Stimulated activated CD8-positive, alpha-beta memory T cell treated with anti-CD3 and anti-CD28 coated beads, Interleukin-12 subunit alpha, Interleukin-12 subunit beta, amount 100 ng/mL, for 24 hours (primary cell): ENCODE measurements around the gene SPEF1.

Experiments
- DNase-seq: peaks from one replicate; pipeline ENCODE4 v3.0.0-alpha.2; 2020; ENCODE audit errors: extremely low read depth

SPEF1 gene

DNA sequence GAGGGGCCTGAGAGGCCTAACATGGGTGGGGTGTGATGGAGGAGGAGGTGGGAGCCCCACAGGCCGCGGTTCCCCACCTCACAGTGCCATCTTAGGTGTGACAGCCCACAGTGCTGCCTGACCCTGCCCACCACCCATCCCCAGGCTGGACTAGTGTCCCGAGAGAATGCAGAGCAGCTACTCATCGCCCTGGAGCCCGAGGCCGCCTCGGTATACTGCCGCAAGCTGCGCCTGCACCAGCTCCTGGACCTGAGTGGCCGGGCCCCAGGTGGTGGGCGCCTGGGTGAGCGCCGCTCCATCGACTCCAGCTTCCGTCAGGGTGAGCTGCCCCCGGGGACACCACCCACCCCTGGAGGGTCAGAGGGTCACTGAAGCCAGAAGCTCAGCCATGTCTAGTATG lies 33.2 kb downstream of the SPEF1 start:
- DNase-seq, result no peak

DNA sequence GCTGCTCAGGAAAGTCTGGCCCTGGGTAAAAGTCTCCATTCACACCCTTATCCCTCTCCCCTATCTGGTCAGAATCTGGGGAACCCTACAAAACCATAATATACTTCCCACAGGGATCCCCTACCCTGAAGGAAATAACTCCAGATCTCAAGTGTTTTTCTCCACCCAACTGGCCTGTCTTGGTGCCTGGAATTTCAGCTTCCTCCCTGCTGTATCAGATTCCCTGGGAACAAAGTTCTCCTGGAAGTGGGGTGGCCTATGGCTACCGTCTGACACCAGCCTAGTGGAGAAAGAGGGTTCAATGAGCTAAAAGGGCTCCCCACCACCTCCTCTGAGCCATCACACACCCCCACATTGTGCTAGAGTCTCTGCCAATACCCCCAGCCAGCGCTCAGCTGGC lies 33.8 kb downstream of the SPEF1 start:
- DNase-seq, result no peak

DNA sequence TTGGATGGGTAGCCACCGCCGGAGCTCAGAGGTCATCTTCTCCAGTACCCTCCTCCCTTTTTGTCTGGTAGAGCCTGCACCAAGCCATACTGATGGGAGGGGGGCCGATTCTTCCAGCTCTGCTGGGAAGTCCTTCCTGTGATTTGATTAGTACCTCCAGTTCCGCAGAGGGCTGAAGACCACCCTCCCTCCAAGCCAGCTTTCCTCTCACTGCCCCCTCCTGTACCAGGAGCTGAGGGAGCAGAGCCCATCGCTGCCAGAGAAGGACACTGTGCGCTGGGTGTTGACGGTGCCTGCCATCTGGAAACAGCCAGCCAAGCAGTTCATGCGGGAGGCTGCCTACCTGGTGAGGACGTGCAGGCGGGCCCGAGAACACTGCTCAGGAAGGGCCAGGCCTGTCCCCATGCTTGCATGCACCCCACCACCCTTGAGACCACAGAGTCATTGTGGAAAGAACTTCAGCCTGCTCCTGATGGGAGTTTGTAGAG lies 35.5 kb downstream of the SPEF1 start:
- no peak for DNase-seq

DNA sequence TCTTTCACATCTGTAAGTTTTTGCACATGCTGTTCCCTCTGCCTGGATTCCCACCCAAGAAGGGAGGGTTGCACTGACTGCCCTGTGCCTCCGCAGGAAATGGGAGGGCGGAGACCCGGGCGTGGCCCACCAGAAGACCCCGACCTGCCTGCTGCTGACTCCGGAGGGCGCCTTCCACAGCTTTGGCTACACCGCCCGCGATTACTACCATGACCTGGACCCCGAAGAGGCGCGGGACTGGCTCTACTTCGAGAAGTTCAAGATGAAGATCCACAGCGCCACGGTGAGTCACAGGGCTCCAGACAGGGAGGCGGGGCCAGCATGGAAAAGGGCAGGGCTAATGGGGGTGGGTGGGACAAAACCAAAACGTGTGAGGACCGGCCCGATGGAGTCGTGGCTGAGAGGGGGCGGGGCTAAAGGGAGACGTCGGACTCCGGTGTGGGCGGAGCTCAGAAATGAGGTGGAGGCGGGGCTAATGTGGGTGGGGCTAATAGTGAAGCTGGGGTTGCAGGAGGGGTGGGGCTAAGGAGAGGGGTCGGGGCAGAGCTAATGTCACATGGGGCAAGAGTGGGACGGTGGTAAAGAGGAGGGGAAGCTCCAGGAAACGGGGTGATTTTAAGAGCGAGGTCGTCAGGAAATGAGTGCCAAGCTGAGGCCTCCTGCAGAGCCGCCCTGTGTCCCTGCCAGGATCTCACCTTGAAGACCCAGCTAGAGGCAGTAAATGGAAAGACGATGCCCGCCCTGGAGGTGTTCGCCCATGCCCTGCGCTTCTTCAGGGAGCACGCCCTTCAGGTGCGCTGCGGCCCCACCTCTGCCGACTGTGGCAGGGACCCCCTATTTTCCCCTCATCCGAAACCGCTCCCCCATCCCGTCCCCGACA lies 36.2 kb downstream of the SPEF1 start:
- DNase-seq, result peak; percentile 50

DNA sequence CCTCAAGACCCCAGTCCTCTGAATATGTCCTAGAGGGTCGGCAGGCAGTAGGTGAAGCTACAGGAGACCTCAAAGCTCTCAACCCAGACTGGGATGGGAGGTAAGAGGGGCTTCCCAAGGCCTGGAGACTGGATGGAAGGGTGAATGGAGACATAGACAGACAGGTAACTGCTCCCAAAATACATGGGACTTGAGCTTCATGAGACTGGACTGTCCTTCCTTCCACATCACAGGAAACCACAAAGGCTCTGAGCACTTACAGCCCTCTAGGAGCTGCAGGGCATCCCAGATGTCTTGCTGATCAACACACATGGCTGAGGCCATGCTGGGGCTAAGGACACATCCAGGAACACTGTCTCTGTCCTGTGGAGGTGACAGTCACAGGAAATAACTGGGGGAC lies 37.2 kb downstream of the SPEF1 start:
- DNase-seq, result no peak

DNA sequence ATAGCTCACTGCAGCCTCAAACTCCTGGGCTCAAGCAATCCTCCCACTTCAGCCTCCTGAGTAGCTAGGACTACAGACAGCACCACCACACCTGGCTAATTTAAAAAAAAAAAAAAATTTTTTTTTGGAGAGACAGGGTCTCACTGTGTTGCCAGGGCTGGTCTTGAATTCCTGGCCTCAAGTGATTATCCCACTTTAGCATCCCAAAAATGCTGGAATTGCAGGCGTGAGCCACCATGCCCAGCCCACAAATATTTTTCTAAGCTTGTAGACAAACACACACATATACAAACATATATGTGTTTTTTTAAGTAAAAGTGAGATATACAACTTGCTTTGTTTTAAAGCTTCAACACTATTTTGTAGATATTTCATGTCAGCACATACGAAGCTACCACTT lies 38.0 kb downstream of the SPEF1 start:
- DNase-seq, result no peak

DNA sequence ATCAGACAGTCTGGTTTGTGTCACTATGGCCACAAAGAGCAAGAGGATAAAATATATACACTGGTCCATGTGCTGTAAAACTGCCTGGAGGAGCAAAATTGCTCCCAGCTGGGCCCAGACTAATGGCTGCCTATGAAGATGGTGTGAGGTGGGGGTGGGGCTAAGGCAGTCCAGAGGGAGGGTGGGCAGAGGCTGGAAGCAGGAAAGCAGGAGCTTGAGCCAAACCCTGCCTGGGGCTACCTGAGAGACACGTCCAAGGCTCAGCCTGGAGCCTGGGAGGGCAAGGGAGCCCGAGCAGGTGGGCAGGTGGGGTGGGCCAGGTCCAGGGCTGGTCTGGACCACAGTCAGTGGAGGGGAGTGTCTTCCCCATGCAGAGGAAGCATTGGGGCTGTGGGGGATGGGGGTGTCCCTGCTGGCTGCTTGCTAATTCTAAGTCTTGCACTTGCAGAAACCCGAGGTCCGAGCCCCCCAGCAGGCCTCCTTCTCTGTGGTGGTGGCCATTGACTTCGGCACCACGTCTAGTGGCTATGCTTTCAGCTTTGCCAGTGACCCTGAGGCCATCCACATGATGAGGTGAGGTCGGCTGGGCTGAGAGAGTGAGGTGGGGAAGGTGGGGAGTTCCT lies 39.3 kb downstream of the SPEF1 start:
- no peak for DNase-seq

DNA sequence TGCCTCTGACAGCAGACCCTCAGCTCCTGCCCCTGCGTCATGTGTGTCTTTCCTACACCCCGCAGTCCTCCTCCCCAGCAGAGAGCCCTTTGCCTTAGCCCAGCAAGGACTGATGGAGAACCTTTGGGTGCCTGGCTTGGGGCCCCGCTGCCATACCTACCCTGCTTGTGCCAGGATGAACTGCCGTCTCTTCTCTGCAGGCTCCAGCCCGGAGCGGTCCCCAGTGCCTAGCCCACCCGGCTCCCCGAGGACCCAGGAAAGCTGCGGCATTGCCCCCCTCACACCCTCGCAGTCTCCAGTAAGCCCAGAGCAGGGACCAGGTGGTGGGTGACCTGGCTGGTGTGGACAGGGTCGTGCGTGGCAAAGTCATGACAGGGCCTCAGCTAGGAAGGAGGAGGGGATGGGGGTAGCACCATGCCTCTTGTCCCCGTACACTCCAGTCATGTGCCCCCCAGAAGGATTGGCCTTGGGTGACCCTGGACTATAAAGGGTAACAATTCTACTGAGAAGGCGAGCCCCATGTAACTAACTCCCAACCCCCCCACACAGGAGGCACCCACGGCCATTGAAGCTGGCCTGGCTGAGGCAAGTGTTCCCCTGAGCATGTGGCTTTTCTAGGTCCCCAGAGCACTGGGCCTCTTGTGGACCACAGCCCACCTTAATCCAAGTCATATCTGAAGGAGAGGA lies 40.5 kb downstream of the SPEF1 start:
- DNase-seq, result no peak

DNA sequence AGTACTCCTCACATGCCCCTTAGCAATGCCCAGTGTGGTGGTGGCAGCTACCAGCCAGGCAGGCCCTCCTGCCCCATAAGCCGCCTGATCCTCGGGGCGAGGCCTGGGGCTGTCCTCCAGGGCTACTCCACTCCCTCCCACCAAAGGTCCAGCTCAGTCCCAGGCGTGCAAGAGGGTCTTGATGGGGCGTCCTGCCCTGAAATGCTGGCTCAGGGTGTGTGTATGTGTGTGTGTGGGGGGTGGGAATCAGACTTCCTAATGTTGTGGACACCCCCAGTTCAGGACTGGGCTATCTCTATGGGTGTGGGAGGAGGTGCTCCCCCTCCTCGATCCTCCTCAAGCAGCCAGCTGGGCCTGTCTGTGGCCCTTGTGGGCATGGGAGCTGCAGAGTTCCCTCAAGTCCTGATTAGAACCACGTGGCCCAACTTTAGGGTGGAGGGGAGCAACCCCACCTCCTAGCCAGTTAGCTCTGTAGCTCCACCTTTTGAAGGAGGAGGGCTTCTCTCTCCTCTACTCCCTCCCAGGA lies 41.3 kb downstream of the SPEF1 start:
- no peak for DNase-seq

DNA sequence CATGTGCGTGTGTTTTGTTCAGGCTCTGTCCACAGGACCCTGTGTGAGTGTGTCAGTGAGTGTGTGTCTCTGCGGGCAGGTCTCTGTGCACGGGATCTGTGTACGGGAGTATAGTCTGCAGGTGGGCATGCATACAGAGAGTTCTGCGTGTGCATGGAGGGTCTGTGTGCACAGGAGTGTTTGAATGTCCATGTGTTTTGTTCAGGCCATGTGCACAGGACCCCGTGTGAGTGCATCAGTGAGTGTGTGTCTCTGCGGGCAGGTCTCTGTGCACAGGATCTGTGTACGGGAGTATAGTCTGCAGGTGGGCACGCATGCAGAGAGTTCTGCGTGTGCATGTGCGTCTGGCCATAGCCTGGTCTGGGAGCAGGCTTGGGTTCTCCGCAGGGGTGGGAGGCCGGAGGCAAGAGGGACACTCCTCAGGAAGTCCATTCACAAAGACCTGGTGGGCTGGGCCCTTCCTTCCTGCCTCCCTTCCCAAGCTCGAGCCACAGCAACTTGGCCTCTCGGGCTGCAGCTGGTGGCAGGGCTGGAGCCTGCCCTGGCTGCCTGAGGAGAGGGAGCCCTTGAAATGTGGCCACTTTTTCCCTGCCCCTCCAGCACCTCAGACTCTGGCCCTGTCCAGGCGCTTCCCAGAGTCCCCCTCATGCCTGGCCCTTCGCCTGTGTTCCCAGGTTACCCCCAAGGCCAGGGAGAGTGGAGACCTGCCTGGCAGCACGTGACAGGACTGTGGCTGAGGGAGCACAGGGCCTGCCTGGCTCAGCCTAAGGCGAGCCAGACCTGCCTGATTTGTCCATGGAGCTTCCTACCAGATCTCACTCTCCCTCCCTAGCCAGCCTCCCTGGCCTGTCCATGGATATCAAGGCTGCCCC lies 42.0 kb downstream of the SPEF1 start:
- DNase-seq, result no peak

DNA sequence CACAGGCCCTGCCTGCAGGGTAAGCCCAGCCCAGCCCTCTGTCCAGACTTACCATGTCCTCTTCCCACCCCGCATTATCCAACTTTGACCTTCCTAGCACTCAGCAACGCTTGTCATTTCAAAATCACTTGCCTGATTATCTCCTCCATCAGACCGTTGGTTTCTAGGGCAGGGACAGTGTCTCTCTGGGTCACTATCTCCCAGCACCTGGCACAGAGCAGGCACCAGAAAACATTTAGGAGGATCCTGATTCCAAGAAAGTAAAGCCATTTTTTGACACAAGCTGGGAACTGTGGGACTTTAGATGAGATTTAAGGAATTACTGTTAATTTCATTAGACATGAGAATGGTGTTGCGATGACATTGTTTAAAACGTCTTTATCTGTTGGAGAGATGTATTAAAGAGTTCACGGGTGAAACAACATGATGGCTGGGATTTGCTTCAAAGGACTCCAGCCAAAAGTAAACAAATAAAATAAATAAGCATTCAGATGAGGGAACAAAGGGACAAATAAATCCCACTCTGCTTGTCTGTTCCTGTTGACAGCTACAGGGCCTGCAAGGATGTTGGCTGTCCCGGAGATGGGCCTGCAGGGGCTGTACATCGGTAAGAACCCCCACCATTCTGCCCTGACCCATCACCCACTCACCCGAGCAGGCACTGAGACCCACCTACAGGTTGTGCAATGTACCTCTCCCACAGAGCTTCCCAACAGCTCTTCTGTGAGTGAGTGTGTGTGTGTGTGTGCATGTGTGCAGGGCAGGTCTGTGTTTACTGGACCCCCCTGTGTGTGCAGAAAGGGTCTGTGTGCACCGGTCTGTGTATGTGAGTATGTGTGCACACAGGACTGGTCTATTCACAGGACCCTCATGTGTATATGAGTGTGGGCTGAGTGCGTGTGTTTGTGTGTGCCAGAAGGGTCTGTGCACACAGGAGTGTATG lies 42.9 kb downstream of the SPEF1 start:
- no peak for DNase-seq

DNA sequence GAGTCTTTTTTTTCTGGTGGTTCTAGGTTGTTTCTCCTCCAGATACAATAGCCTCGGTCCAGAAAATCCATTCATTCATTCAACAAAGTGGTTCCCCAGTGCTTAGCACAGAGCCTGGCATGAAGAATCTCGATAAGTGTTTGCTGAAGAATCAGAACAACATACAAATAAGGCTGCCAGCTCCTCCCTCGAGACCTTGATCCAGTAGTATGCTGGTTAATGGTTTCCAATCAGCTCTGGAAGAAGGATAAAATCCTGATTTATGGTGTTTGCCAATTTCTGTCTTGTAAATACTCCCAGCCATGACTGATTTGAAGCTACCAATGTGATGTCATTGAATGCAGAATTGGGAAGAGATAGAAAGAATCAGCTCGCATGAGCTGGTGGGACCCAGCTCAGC lies 45.5 kb downstream of the SPEF1 start:
- DNase-seq, result no peak

DNA sequence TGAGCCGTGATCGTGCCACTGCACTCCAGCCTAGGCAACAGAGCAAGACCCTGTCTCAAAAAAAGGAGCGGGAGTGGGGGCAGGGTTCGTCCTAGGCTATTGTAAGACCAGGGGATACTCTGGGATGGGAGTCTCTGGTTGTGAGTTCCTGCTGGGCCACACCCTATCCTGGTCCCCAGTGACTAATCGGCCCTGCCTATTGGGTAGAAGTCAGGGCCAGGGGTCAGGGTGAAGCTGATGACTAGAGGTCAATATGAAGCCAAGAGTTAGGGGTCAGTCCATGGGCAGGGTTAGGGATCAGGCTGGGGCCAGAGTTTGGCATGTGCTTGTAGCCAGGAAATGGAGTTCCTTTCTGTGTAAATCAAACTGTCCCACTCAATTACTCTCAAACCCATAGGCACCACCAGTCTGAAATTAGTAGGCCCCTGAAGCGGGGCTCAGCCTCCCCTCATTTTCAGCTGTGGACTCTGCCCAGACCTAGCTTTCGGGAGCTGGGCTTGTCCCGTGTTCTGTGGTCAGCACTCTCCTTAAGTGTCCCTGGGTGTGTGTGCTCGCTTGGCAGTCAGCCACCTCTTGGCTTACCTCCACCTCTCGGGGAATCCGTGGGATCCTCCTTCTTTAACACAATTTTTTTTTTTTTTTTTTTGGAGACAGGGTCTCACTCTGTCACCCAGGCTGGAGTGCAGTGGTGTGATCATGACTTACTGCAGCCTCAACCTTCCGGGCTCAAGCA lies 47.0 kb downstream of the SPEF1 start:
- DNase-seq, result no peak

DNA sequence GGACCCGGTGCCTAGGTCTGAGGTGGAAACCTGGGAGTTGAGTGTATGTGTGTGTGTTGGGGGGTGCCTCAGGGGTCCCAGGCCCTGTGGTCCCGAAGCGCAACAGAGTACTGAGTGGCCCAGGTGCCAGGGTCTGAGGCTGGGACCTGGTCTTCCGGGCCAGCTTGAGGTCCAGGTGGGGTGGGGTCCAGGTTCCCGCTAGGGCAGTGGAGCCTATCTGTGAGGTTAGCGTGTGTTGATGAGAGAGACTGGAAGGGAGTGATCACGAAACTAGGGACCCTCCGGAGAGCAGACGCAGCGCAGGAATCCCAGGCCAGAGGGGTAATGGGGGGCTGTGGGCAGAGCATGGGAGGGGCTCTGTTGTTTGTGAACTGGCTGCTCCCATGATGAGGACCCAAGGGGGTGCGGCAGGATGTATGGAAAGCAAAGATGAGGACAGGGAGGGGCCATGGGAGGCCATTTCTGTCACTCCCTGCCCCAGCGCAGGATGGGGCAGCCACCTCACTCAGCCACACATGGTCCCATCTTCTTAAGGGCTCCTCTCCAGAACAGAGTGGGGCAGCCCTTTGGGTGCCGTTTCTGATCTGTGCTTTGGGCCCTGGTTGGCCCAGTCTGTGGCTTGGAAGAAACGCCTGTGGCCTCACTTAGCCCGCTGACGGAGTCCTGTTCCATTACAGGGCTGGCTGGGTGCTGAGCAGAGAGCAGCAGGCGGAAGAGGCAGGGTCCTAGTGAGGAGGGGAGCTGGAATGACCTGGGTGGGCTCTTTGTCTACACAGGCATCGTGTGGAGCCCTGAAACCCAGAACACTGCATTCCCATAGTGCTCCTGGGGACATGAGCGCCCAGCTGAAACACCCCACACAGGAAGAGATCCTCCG lies 47.9 kb downstream of the SPEF1 start:
- no peak for DNase-seq

DNA sequence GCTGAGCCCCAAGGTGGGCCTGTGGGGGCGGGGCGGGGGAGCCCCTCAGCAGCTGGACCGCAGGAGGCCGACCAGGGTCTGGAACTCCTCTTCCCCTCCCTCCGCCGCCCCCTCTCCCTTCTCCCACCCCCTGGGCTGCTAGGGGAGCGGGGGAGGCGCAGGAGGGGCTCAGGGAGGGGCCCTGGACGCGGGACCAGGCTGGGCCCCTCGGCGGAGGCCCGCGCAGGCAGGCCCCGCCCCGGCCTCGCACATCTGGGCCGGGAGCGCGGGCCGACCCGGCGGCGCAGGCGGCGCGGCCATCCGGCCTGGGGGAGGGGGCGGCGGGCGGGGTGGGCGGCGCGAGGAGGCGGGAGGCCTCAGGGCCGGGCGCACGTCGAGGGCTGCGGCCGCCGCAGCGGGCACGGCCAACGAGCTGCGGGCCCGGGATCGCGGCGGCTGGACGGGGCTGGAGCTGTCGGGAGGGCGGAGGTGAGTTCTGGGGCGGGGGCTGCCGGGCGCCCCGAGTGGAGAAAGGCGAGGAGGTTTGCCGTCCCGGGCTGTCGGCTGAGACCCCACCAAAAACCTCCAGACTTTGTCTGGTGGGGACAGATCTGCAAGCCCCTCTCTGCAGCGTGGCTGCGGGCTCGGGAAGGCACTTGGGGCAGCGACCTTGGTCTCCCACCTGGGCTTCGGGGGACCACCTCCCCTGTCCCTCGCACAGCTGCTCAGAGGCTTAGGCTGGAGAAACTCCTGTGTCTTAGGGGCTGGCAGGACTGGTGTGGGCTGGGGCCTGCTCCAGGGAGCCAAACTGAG lies 48.7 kb downstream of the SPEF1 start, which contains the start of gene HSPA12B:
TSS of gene HSPA12B (plus strand) at position 359 of the 792 bp plus-strand sequence. CDS start 5,990 bp downstream, outside the sequence.
- no peak for DNase-seq

DNA sequence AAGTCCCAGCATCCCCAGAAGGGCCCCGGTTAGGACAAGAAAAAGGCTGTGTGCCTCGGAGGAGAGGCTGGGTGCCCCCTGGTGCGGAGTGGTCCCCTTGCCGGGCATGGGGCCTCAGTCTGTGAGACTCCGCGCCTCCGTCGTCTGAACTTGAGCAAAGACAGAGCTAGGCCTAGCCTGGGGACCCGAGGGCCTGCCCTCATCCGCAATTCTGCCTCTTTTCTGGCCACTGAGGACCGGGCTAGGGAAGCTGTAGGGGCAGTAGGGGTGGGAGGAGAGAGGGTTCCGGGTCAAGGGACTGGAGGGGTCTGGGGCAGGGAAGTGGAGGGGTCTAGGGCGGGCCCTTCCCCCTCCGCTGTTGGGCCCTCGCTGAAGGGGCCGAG lies 49.3 kb downstream of the SPEF1 start:
- no peak for DNase-seq

DNA sequence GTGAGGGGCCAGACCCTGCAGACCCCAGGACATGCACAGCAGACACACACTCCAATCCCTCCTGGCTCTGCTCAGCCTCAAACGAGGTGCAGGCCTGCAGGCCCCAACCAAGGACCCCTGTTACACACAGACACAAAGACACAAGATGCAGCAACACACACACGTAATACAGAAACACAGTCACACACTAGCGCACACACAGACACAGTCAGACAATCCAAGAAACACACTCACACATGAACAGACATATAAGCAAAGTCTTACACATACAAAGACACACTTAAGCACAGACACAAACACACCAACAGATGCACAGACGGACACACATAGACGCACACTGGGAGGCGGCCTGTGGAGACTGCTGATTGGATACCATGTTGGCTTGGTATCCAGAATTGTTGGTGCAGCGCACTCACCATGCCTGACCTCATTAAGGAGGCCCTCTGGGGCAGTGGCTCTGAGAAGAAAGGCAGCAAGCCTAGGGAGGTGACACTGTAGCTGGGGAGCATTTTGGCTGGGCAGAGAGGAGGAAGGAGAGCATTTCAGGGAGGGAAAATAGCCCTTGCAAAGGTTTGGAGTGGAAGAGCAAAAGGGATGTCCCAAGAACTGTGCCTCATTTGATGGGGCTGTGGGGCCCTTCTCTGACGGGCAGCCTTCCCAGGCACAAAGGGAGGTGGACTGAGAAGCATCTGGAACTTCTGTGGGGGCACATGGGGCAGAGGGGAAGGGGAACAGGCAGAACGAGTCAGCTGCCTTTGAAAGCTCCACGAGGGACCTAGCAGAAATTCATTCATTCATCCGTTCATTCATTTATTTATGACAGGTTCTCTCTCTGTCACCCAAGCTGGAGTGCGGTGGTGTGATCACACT lies 50.2 kb downstream of the SPEF1 start:
- DNase-seq, result no peak
